ENCODE measurements around the gene DCUN1D3. TPM values are rescaled to one million over a fixed set of nuclear protein-coding genes. Genes with fewer than 3 reads are reported as not detected.

Gene DCUN1D3
- total RNA-seq, 2 experiments from 2014 or later: 5.9 to 6.9 TPM

DNA sequence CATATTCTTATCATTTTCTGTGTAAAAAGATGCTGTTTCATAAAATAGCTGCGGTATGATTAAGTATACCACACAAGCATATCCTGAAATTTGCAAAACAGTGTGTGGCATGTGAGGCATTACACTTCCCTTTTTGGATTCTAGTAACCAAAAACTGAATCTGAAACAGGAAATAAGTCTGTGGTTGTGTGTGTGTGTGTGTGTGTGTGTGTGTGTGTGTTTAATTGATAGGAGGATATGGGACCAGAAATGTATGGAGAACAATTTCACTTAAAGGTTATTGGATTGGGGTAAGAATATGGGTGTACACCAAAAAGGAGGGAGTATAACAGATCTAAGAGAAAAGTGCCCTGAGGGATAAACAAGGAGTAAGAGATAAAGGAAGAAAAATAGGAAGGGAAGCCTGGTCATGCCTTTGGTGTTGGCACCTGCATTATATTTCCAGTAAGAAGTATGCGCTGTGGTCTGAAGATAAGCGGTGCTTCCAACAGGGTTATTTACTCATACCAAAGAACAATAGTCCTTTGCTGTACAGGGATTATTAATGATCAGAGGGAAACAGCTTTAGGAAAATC, 4.4 kb upstream of the DCUN1D3 start:
- H3K27me3 Mint-ChIP-seq: no peaks in the 10 kb centered on the region
- peak overlapping the region; percentile 93 for H3K4me3 Mint-ChIP-seq
- H3K4me1 Mint-ChIP-seq (ENCODE audit: low read depth): peaks cover 65% of the 10 kb centered on the region
- TF ChIP-seq, protein P1, sequence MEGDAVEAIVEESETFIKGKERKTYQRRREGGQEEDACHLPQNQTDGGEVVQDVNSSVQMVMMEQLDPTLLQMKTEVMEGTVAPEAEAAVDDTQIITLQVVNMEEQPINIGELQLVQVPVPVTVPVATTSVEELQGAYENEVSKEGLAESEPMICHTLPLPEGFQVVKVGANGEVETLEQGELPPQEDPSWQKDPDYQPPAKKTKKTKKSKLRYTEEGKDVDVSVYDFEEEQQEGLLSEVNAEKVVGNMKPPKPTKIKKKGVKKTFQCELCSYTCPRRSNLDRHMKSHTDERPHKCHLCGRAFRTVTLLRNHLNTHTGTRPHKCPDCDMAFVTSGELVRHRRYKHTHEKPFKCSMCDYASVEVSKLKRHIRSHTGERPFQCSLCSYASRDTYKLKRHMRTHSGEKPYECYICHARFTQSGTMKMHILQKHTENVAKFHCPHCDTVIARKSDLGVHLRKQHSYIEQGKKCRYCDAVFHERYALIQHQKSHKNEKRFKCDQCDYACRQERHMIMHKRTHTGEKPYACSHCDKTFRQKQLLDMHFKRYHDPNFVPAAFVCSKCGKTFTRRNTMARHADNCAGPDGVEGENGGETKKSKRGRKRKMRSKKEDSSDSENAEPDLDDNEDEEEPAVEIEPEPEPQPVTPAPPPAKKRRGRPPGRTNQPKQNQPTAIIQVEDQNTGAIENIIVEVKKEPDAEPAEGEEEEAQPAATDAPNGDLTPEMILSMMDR (IDR thresholded peaks at IDR 0.05): no peak
- no peak for ATAC-seq
- H3K9me3 Mint-ChIP-seq: no peaks in the 10 kb centered on the region
- CTCF ChIA-PET: interaction anchor here (1.1 kb wide), 1 partner anchor 180 kb away, joined by 3 read pairs; no protein-coding TSS in a partner anchor
- POLR2A ChIA-PET: no interaction called here
- H3K27ac Mint-ChIP-seq: peak overlapping the region; percentile 71
- DNase-seq: peak; percentile 35
- intact Hi-C loops (cut with micrococcal nuclease): no loop called here
- H3K36me3 Mint-ChIP-seq (ENCODE audit: low read depth): peaks cover 51% of the 10 kb centered on the region

DNA sequence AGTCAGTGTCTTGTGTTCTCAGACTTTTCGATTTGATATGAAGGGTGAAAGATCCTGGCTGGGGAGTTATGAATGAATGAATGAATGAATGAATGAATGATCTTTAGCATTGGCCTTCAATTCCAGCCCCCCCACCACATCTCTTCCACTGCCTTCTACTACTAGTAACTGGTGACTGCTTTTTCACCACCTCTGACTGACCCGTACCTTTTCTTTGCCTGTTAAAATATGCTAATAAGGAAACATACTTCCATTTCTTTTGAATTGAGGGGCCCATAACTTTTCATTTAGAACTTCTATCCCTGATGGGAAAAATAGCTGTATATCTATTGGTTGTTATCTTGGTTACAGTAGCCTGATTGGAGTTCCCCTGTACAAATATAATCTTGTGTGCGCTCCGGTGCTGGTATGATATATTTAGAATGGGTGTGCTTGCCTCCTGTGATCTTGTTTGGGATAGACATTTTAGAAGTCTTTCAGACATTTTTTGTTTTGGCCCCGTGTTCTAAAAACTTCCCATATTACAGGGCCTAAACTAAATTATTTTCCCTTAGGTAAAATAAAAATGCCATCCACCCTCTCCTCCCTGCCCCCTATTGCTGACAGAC, 3.8 kb upstream of the DCUN1D3 start:
- intact Hi-C loops (cut with micrococcal nuclease): no loop called here
- peaks cover 51% of the 10 kb centered on the region for H3K36me3 Mint-ChIP-seq (ENCODE audit: low read depth)
- TF ChIP-seq, protein P1 (IDR thresholded peaks at IDR 0.05): no peak
- no peaks in the 10 kb centered on the region for H3K9me3 Mint-ChIP-seq
- POLR2A ChIA-PET: interaction anchor here (0.6 to 1.6 kb wide), 4 partner anchors 21 to 38 kb away, joined by 3 to 6 read pairs (median 3); no protein-coding TSS in a partner anchor
- DNase-seq (no peak), ATAC-seq (no peak)
- H3K27me3 Mint-ChIP-seq: no peaks in the 10 kb centered on the region
- H3K4me3 Mint-ChIP-seq: peak overlapping the region; percentile 93
- CTCF ChIA-PET: interaction anchor here (1.0 to 1.3 kb wide), 3 partner anchors 16 to 181 kb away, joined by 3 to 4 read pairs (median 3); no protein-coding TSS in a partner anchor
- peak overlapping the region; percentile 71 for H3K27ac Mint-ChIP-seq
- peaks cover 67% of the 10 kb centered on the region for H3K4me1 Mint-ChIP-seq (ENCODE audit: low read depth)

GRCh38 chr16:20903116-20903898, 3.1 kb upstream of the DCUN1D3 start:
- Mint-ChIP-seq H3K9me3 (no peaks in the 10 kb centered on the region), H3K4me1 (ENCODE audit: low read depth) (peaks cover 70% of the 10 kb centered on the region), H3K36me3 (ENCODE audit: low read depth) (peaks cover 51% of the 10 kb centered on the region), H3K27ac (peak overlapping the region; percentile 71), H3K27me3 (no peaks in the 10 kb centered on the region), H3K4me3 (peak overlapping the region; percentile 93)
- intact Hi-C loops (cut with micrococcal nuclease): no loop called here
- TF ChIP-seq, protein P1 (IDR thresholded peaks at IDR 0.05): no peak
- DNase-seq (no peak), ATAC-seq (no peak)
- CTCF ChIA-PET: interaction anchor here (1.0 to 1.3 kb wide), 3 partner anchors 17 to 53 kb away, joined by 3 to 5 read pairs (median 4); no protein-coding TSS in a partner anchor
- POLR2A ChIA-PET: interaction anchor here (0.6 to 1.6 kb wide), 8 partner anchors 8 to 44 kb away, joined by 3 to 6 read pairs (median 4); no protein-coding TSS in a partner anchor

DNA sequence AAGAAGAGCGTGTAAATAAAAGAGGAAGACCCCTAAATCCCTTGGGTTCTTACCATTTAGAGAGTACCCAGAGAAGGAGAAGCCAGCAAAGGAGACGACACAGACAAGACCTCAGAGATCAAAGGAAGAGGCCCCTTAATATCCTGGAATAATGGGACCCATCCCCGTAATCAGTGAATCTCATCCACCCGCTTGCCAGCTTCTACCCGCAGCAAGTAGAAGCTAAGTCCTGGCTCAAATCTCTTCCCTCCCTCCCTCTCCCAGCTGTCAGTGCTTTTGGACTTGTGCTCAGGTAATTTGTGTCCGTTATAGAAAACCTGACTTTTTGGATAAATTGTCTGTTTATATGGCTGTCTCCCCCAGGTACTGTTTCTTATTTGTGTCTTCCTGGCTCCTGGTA, 2.3 kb upstream of the DCUN1D3 start:
- H3K27me3 Mint-ChIP-seq: no peaks in the 10 kb centered on the region
- DNase-seq (no peak), ATAC-seq (no peak)
- peaks cover 73% of the 10 kb centered on the region for H3K4me1 Mint-ChIP-seq (ENCODE audit: low read depth)
- H3K27ac Mint-ChIP-seq: peak overlapping the region; percentile 98
- H3K36me3 Mint-ChIP-seq (ENCODE audit: low read depth): peaks cover 51% of the 10 kb centered on the region
- peak overlapping the region; percentile 93 for H3K4me3 Mint-ChIP-seq
- no peaks in the 10 kb centered on the region for H3K9me3 Mint-ChIP-seq
- TF ChIP-seq, protein P1 (IDR thresholded peaks at IDR 0.05): no peak
- CTCF ChIA-PET: interaction anchor here (1.0 to 1.1 kb wide), 3 partner anchors 9 to 52 kb away, joined by 3 to 5 read pairs (median 4); no protein-coding TSS in a partner anchor
- POLR2A ChIA-PET: interaction anchor here (0.6 to 1.6 kb wide), 6 partner anchors 9 to 45 kb away, joined by 3 to 6 read pairs (median 4); no protein-coding TSS in a partner anchor
- intact Hi-C loops (cut with micrococcal nuclease): no loop called here
